ENCODE results near the gene ILDR1.
"Not testable (repeated sequence)": the region's sequence is repeated elsewhere in the genome, so short reads cannot be mapped to it uniquely, and the experiment has no call there.

The ILDR1 gene

GRCh38 chr3:122021811-122022401 is at the start of gene ILDR1:
TSS of gene ILDR1 (minus strand) at chr3:122022247. CDS start at chr3:122022077, 170 bp downstream.
- FAIRE-seq (no peak), DNase-seq (ENCODE audit: insufficient read length, low spot score) (no peak)

GRCh38 chr3:122067588-122068240 is 45.7 kb upstream of the ILDR1 start:
- no peak for DNase-seq (ENCODE audit: insufficient read length, low spot score)
- no peak for FAIRE-seq

GRCh38 chr3:122067214-122067550 is 45.1 kb upstream of the ILDR1 start:
- DNase-seq (ENCODE audit: insufficient read length, low spot score): no peak
- FAIRE-seq: no peak

GRCh38 chr3:122066331-122067213 is 44.5 kb upstream of the ILDR1 start:
- FAIRE-seq (no peak), DNase-seq (ENCODE audit: insufficient read length, low spot score) (no peak)

- no peak for DNase-seq (ENCODE audit: insufficient read length, low spot score)
- FAIRE-seq: no peak
These were observed 42.3 kb upstream of the ILDR1 start for GRCh38 chr3:122064326-122064725.

GRCh38 chr3:122063908-122064307 is 41.9 kb upstream of the ILDR1 start:
- DNase-seq (ENCODE audit: insufficient read length, low spot score) (no peak), FAIRE-seq (no peak)

- FAIRE-seq: no peak
- DNase-seq (ENCODE audit: insufficient read length, low spot score): no peak
These were observed 38.1 kb upstream of the ILDR1 start for GRCh38 chr3:122060040-122060698.

- FAIRE-seq: no peak
- no peak for DNase-seq (ENCODE audit: insufficient read length, low spot score)
These were observed 36.2 kb upstream of the ILDR1 start for GRCh38 chr3:122058294-122058693.

- DNase-seq (ENCODE audit: insufficient read length, low spot score) (no peak), FAIRE-seq (no peak)
These were observed 35.6 kb upstream of the ILDR1 start for GRCh38 chr3:122057671-122058070.

GRCh38 chr3:122055215-122055614 is 33.2 kb upstream of the ILDR1 start, which contains the start of gene CD86:
TSS of gene CD86 (plus strand) at chr3:122055362. CDS start at chr3:122055490, 128 bp downstream.
- DNase-seq (ENCODE audit: insufficient read length, low spot score) (no peak), FAIRE-seq (no peak)

GRCh38 chr3:122052968-122053367 is 30.9 kb upstream of the ILDR1 start:
- no peak for DNase-seq (ENCODE audit: insufficient read length, low spot score)
- FAIRE-seq: no peak

GRCh38 chr3:122047773-122048172 is 25.7 kb upstream of the ILDR1 start:
- not testable (repeated sequence) for FAIRE-seq; DNase-seq (ENCODE audit: insufficient read length, low spot score)

GRCh38 chr3:122047296-122047695 is 25.2 kb upstream of the ILDR1 start:
- not testable (repeated sequence) for DNase-seq (ENCODE audit: insufficient read length, low spot score); FAIRE-seq

GRCh38 chr3:122033023-122033422 is 11.0 kb upstream of the ILDR1 start:
- FAIRE-seq: no peak

GRCh38 chr3:122032531-122032930 is 10.5 kb upstream of the ILDR1 start:
- FAIRE-seq (no peak), DNase-seq (ENCODE audit: insufficient read length, low spot score) (no peak)

More at GRCh38 chr3:122033023-122033422, 11.0 kb upstream of the ILDR1 start:
- DNase-seq (ENCODE audit: insufficient read length, low spot score): no peak

- FAIRE-seq (no peak), DNase-seq (ENCODE audit: insufficient read length, low spot score) (no peak)
These were observed 9.0 kb upstream of the ILDR1 start for GRCh38 chr3:122031123-122031468.

GRCh38 chr3:122030381-122031122 is 8.5 kb upstream of the ILDR1 start:
- DNase-seq (ENCODE audit: insufficient read length, low spot score): no peak
- no peak for FAIRE-seq

- FAIRE-seq (no peak), DNase-seq (ENCODE audit: insufficient read length, low spot score) (no peak)
These were observed 3.2 kb upstream of the ILDR1 start for GRCh38 chr3:122025296-122025695.

- no peak for FAIRE-seq
- no peak for DNase-seq (ENCODE audit: insufficient read length, low spot score)
These were observed 2.8 kb upstream of the ILDR1 start for GRCh38 chr3:122024800-122025199.

- DNase-seq (ENCODE audit: insufficient read length, low spot score) (no peak), FAIRE-seq (no peak)
These were observed 1.4 kb upstream of the ILDR1 start for GRCh38 chr3:122023335-122023910.

All from HTR-8/SVneo (cell line).